ENCODE measurements around the gene MELK. TPM values are rescaled to one million over a fixed set of nuclear protein-coding genes. Genes with fewer than 3 reads are reported as not detected.

The MELK gene
- total RNA-seq, 1 donor from 2014 or later, result 9.8 TPM

DNA sequence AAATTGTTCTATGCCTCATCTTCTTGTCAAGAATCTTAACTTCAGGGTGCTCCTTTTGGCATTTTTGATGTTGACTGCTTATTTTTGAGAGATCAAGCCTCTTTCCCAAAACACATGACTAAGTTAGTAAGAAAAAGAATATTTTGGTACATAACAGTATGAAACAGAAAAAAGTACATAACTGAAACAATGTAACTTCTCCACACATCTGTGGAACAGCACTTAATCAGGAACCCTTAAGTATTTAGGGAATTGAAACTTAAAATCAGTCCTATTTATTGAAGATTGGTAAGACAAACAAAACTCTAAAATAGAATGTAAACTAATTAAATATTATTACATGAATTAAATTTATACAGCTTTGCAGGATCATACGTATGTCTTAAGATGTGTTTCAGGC, 103.4 kb downstream of the MELK start:
- DNase-seq, result no peak

GRCh38 chr9:36676778-36677485, 104.2 kb downstream of the MELK start:
- DNase-seq, result no peak

- no peak for DNase-seq
Measured at GRCh38 chr9:36677611-36678010, 104.9 kb downstream of the MELK start.

GRCh38 chr9:36679710-36680109, 107.0 kb downstream of the MELK start:
- DNase-seq, result no peak

GRCh38 chr9:36686471-36686870, 113.8 kb downstream of the MELK start:
- DNase-seq, result no peak

GRCh38 chr9:36690412-36691168, 117.9 kb downstream of the MELK start:
- DNase-seq, result no peak

DNA sequence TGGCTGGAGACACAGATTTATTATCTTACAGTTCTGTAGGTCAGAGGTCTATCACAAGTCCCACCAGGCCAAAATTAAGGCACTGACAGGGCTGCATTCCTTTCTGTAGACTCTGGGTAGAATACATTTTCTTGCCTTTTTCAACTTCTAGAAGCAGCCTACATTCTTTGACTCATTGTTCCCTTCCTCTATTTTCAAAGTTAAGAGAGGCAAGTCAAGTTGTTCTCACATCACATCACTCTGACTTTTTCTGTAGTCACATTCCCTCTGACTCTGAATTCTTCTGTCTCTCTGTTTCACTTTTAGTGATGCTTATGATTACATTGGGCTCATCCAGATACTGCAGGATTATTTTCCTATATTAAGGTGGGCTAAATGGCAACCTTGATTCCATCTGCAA, 119.0 kb downstream of the MELK start:
- DNase-seq, result no peak

GRCh38 chr9:36698984-36699383, 126.3 kb downstream of the MELK start:
- no peak for DNase-seq

DNA sequence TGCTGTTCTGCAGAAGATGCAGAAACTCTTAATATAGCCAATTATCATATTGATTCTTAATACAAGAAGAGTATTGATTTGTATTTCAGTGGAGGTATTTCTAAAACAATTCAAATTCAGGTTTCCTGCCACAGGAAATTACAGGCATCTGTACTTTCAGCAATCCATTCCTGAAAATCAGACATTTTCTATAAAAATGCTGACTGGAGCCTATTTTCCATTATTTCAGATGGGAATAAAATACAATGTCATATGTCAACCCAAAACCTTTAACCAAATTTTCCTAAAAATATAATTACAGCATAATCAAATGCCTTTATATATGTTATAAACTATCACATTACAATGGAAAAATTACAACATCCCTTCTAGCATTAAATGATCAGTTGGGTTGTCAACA, 131.5 kb downstream of the MELK start:
- no peak for DNase-seq

DNA sequence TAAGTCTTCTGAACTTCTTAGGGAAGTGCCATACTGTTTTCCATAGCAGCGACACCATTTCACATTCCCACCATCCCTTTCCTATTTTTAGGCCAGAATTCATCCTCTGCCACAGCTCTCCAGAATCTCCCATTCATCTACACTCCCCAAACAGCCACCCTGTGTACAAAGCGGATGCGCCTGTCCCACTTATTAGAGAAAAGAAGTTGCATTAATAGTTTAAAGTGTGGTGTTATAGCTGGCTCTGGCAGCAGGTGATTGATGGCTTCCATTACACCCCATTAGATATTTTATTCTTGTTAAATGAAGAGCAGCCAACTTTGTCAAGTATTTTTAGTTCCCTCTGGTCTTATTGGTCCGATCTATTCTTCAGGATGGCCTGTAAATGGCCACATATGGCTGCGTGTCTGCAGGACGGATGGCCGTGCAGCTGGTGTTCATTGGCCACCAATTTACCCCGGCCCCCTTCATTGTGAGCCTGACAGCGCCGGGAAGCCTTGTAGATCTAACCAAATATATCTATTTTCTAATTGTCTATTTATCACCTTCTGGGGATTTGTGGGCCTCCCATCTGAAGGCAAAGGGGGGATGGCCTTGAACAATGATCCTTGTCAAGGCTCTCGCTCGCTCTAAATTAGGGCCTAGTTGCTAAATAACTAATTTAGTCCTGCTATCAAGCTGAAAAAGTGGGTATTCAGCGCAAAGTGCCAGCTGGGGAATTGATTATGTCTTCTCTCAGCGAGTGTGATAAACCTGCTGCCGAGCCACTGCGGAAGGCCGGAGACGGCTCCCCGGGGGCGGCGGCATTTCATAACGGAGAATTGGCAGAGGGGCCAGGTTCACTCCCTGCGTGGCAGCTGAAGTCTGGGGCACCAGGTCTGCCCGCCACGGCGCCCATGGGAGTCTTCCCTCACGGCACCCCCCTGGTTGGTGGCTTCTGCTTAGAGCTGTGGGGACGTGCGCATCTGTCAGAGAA, 141.1 kb downstream of the MELK start:
- DNase-seq, result no peak

- DNase-seq, result no peak
Measured at GRCh38 chr9:36716496-36716895, 143.8 kb downstream of the MELK start.

DNA sequence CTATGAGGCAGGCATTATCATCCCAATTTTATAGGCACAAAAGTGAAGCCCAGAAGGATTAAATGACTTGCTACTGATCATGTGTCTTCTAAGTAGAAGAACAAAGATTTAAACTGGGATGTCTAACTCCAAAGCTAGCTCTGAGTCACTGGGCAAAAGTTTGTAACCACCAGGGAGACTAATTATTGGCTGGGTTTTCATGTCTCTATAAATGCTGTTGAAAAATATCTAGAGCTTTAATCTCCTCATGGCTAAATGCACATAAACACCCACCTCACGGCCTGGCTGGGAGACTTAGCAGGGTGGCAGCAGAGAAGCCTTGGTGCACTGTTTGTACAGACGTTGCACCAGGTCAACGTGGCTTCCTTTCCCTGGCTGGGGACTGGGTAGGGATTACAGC, 144.6 kb downstream of the MELK start:
- DNase-seq, result no peak

DNA sequence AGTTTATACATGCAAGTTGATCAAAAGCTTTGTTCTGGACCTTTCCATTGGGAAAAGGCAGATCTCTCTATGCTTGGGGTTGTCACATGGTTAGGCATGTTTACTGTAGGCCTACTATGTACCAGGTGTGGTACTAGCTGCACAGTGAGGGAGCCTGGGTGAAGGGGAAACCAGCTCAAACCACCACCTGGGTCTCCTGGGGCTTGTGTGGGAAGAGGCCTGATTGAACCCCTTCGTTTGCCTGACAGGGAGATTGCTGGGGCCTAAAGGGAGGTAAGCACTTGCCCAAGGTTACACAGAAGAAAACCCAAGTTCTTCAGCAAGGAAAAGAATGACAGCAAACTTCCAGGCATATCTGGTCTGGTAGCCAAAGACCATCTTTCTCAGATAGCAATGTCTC, 145.9 kb downstream of the MELK start:
- DNase-seq, result no peak

DNA sequence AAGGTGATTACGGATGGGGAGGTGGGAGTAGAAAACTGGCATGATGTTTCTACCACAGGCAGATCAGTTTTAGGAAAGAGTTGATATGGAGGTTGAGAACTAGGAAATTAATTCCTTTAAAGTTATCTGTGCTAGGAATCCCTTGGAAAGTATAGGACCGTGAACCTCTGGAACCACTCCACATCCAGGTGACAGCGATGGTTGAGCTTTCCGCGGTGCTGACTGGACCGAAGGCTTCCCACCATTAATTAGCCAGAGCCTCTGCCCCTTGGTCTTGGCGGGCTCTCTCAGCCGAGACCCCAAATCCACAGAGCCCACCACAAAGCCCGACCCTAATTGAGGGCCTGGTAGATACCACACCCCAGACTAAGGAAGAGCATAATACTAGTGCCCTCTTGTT, 147.3 kb downstream of the MELK start:
- no peak for DNase-seq

DNA sequence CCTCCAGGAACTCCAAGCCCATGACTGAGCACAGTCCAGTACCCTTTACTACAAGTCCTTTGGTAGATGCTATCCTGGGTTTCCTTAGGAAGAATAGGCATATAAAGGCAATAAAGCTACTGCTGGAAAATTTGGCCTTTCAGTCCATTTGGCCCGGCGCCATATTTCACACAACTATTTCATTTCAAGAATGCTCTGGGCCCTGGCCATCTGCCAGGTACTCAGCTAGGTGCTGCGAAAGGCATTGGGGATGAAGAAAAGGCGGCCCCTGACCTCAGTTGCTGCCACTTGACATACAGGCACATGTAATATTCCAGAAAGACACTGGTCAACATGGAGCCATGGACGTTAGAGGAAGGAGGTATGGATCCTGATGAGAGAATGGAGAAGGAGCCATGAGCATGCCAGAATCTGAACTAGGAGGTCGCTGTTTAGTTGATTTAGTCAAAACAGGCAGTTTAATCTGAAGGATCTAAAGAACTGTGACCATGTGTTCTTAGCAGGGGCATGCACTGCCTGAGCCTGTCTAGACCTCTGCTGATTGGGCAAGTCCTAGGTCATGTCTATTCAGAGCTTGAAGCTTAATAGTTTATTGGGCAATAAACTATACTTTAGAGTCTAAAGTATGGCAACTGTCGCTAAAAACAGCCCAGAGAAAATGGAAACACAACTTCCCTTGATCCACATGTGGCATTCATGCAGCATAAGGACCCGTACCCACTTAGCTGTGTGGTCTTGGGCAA, 149.3 kb downstream of the MELK start:
- peak; percentile 7 for DNase-seq

DNA sequence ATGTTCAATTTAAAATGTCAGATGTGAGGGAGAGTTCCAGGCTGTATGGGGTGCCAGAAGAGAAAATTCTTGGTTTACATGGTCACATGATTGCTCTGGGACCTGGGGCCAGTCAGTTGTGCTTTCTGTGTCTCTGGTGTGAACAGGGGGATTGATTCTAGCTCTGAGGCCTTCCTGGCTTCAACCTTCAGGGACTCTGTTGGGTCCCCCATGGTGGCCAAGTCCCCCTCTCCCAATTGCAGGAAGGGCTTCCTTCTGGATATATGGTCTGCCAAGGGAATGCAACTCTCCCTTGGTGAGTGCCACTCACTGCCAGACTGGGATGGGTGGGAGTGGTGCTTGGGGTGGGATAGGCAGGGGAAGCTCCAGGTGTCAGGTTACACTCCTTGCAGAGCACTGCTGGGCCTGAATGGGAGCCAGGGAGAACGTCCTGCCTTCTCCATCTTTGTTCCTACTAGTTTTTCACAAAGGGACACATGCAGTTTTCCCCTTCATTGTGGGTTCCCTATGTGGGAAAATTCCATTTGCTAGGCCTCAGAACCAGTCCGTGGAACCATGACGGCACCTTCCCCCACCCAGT, 153.2 kb downstream of the MELK start:
- peak; percentile 2 for DNase-seq

Other genes with a start within 250 kb of the MELK start
- 20.5 TPM for gene RNF38, start 172.6 kb upstream of the MELK start, total RNA-seq